HG03342 (cell line): ENCODE measurements around the gene TBCD.

Source experiments
- ATAC-seq: cut with Tn5 transposase; IDR thresholded peaks from one replicate; pipeline ENCODE4 v1.9.1; 2021; ENCODE audit warnings: mild to moderate bottlenecking, moderate library complexity; ENCODE audit not compliant: unreplicated experiment

TBCD gene

DNA sequence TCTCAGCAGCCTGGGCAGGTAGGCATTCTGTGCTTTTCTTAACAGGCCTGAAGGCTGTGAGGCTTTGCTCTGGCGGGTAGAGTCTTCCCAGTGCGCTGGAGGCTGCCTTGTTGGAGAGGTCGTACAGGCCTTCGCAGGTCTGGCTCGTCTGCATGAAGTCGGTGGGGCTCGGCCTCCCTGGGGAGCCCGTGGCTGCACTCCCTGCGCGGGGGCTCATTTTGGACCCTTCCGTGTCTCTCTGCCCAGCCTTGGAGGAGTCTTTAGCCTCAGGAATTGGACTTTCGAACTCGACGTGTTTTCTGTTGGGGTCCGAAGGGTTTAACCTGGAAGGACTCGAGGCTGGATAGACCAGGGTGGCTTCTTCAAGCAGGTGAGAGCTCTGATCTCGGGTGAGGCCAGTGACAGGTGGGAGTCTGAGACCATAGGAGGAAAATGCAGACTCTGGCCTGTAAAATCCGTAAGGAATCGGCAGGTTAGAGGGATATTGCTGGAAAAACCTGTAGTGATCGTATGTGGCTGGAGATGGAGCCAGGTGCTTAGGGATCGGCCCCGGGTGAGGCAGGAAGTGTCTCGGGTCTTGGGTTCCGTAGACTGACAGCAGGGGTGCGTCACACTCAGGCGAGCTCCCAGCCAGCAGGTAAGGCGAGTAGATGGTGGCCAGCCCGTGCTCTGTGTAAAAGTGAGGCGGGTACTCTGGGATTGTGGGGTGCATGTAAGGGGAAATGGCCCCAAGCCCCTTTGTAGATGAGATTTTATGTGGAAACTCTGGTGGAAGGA, 79.4 kb downstream of the TBCD start:
- no peak for ATAC-seq

GRCh38 chr17:82831818-82832200, 79.9 kb downstream of the TBCD start:
- no peak for ATAC-seq

GRCh38 chr17:82832411-82832810, 80.5 kb downstream of the TBCD start:
- no peak for ATAC-seq

DNA sequence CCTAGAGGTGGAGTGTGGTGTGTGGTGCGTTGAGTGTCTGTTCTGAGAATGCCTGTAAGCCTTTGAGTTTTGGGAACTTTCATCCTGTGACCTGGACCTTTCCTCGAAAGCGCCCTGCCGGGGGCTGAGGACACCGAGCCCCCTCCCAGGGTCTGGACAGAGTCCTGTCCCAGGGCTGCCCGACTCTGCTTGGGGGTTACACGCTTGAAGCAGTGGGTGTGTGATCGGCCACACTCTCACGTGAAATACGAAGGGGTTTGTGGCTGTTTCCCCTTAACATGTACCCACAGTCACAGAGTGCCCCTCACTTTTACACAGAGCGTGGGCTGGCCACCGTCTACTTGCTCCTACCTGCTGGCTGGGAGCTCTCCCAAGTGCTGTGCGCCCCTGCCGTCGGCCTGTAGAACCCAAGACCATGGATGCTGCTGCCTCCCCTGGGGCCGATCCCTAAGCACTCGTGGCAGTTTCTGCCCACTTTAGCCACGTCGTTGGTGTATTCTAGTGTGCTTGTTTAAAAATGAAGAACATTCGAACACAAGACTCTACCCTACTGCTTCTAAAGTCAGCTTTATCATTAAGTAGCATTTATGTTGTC, 81.1 kb downstream of the TBCD start:
- ATAC-seq = no peak

- ATAC-seq = no peak
These were observed 83.3 kb downstream of the TBCD start for GRCh38 chr17:82835122-82835521.

GRCh38 chr17:82835766-82836512, 84.1 kb downstream of the TBCD start:
- ATAC-seq = no peak

GRCh38 chr17:82836823-82837357, 85.0 kb downstream of the TBCD start:
- ATAC-seq = no peak

- ATAC-seq = no peak
These were observed 85.9 kb downstream of the TBCD start for GRCh38 chr17:82837586-82838320.

DNA sequence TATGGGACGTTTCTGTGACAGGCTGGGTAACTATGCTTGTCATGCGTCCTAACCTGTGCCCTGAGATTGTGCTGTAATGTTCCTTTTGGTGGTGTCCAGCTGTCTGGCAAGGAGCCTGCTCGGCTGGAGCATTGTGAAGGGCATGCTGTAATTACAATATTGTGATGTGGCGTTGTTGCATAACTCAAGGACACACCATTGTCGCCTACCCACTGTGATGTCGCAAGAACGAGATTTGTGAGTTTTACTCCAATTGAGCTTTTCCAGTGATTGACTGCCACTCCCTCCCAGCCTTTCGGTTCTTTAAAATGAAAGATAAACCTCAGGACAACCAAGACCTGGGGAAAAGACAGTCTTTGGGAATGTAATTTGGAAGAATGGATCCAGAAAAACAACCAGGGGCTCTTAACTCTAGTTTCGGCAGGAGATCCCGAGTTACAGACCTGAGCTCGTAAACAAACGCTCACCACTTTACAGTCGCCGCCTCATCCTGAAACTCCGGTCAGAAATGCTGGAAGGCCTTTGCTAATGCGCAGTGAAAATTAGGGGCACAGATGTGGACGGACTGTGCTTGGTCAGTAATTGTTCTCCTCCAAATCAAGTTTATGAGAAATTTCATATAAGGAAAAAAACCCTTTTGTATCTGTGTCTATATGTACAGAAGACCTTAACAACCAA, 86.7 kb downstream of the TBCD start:
- no peak for ATAC-seq

GRCh38 chr17:82839617-82840292, 87.9 kb downstream of the TBCD start, which contains the start of gene ZNF750:
Gene ZNF750, minus strand, starts transcription at chr17:82840022. Its CDS starts 7,568 bp downstream, at chr17:82832454.
- ATAC-seq = no peak

DNA sequence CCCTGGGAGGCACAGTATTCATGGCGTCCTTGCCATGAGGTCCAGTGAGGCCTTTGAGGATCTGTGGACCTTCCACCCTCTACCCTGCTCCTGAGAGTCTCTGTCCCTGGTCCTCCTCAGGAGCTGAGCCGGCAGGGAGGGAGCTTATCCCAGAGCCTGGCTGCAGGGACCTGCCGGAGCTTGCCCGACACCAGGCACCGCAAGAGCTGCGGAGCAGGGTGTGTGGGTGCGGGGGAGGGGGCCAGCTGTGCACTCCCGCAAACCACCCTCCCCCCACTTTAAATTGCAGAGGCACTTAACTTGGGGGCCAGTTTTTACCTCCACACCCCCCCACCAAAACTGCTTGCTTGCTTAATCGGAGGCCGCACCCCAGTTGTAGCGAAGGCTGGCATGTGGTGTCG, 88.6 kb downstream of the TBCD start:
- ATAC-seq = no peak

DNA sequence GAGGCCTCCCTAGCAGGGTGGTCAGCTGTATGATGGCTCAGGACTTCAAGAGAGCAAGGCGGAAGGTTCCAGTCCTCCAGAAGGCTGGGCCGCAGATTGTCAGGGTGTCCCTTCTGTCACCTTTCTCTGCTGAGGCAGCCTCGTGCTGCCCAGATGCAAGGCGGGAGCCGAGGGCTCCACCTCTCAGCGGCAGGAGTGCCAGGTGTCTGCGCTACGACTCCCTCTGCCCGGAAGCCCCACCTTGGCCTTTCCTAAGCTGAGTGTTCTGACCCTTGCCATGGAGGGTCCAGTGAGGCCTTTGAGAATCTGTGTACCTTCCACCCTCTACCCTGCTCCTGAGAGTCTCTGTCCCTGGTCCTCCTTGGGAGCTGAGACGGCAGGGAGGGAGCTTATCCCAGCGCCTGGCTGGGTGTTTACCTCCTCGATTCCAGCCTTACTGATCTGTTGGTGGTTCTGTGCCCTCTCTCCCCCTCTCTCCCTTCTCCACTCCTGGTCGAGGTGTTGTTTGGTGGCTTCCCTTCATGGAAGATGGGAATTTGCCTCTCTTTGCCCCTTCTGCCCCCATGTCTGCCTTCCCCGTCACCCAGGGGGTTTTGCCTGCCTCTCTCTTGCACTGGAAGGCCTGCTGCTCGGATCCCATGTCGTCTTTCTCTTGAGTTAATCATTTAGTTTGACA, 90.2 kb downstream of the TBCD start:
- no peak for ATAC-seq

DNA sequence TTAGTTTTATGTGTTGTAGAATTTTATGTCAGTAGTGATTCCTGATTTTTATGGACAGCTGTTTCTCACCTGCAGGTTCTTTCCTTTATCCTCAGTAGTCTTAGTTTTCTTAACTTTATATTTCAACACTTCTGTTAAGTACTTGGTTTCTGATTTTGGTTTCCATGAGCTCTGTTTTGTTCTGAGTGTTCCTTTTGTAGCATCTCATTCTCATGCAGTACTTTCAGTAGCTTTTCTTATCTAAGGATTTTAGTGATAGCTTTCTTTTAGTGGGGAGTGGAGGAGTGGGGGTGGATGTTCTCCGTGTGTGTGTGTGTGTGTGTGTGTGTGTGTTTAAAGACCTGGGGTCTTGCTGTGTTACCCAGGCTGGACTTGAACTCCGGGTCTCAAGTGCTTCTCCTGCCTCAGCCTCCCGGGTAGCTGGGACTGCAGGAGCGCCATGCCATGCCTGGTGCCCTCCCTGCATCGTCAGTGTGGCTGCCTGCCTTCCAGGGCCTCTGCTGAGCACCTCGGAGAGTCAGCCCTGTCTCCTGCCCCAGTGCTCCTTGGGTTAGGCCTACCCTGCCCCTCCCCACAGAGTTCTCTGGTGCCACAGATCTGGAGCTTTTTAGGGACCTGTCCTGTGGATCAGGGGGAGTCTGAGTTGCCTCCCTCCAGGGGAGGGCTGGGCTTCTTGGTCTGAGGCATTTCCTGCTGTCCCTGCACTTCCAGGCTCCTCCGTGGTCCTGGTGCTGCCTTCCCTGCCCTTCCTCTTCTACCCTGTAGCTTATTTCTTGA, 92.2 kb downstream of the TBCD start:
- no peak for ATAC-seq

GRCh38 chr17:82844796-82845162, 92.9 kb downstream of the TBCD start:
- no peak for ATAC-seq

DNA sequence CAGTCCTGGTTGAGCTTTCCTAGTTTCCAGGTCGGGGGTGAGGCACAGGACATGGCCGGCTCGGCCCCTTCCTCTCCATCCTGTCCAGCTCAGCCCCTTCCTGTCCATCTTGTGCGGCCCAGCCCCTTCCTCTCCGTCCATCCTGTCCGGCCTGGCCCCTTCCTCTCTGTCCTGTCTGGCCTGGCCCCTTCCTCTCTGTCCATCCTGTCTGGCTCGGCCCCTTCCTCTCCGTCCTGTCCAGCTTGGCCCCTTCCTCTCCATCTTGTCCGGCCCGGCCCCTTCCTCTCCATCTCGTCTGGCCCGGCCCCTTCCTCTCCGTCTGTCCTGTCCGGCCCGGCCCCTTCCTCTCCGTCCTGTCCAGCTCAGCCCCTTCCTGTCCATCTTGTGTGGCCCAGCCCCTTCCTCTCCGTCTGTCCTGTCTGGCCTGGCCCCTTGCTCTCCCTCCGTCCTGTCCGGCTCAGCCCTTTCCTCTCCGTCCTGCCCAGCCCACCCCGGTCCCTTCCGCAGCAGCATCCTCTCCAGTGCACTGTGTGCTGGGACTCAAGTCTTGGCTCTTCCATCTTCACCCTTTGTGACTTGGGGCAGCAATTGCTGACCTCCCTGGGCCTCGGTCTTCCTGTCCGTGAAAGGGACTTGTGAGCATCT, 93.4 kb downstream of the TBCD start:
- ATAC-seq = no peak

- no peak for ATAC-seq
These were observed 94.3 kb downstream of the TBCD start for GRCh38 chr17:82846061-82846691.

DNA sequence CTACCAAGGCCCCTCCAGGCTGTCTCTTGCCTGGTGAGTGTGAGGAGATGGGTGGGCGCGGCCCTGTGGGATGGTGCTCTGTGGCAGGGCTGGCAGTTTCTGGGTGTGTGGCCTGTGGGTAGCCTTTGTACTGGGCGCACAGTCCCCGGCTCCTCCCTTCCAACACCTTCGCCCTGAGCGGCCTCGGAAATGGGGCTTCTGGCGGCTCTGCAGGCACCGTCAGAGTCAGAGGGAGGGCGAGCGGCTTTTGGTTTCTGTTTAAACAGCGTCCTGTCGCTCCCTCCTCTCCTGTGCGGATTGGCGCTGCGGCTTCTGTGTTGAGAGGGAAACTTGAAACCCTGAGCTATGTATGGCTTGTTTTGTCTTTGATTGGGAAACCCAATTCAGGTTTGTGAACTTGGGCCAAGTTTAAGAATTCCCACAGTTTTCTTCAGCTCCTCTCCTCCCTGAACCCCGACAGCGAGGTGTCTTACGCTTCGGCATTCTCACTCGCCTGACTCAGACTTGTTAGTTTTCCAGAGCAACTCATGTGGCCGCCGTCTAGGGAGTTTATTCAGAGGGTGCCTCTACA, 96.2 kb downstream of the TBCD start:
- no peak for ATAC-seq
